ENCODE measurements around the gene FGF12. TPM values are rescaled to one million over a fixed set of nuclear protein-coding genes. Genes with fewer than 3 reads are reported as not detected.
"Not testable (repeated sequence)": the region's sequence is repeated elsewhere in the genome, so short reads cannot be mapped to it uniquely, and the experiment has no call there.

Gene FGF12
- total RNA-seq, 4 donors from 2014 or later = 0.42 to 1.5 (median 0.62) TPM

- WGBS, 2 donors = 72 to 84% methylated on average over 5 of the region's 5 CpGs
- Histone ChIP-seq H3K27ac (no peak overlapping the region), H3K36me3 (no peaks in the 10 kb centered on the region), H3K9me3 (no peaks in the 10 kb centered on the region), H3K4me1 (no peaks in the 10 kb centered on the region), H3K4me3 (no peak overlapping the region), H3K27me3 (no peaks in the 10 kb centered on the region)
- no peak for TF ChIP-seq POLR2A (IDR thresholded peaks at IDR 0.05)
- no peak for TF ChIP-seq EP300 (IDR thresholded peaks at IDR 0.05)
- TF ChIP-seq CTCF (IDR thresholded peaks at IDR 0.05) = no peak
- DNase-seq (ENCODE audit: low spot score in 2 of 2) = no peak
Observed at GRCh38 chr3:192750201-192750600, 22.9 kb upstream of the FGF12 start.

GRCh38 chr3:192747746-192748145 is 20.4 kb upstream of the FGF12 start:
- Histone ChIP-seq H3K27ac (no peak overlapping the region), H3K4me3 (no peak overlapping the region), H3K27me3 (no peaks in the 10 kb centered on the region), H3K36me3 (no peaks in the 10 kb centered on the region), H3K4me1 (no peaks in the 10 kb centered on the region), H3K9me3 (no peaks in the 10 kb centered on the region)
- WGBS, 2 donors = 27 to 40% methylated on average over 3 of the region's 3 CpGs
- TF ChIP-seq POLR2A (IDR thresholded peaks at IDR 0.05) = no peak
- TF ChIP-seq EP300 (IDR thresholded peaks at IDR 0.05) = no peak
- TF ChIP-seq CTCF (IDR thresholded peaks at IDR 0.05) = no peak
- no peak for DNase-seq (ENCODE audit: low spot score in 2 of 2)

- DNase-seq (ENCODE audit: low spot score in 2 of 2) = no peak
Observed at GRCh38 chr3:192747145-192747544, 19.8 kb upstream of the FGF12 start.

GRCh38 chr3:192745150-192745549 is 17.8 kb upstream of the FGF12 start:
- DNase-seq (ENCODE audit: low spot score in 2 of 2) = no peak
- 88 to 94% methylated on average over 7 of the region's 7 CpGs for WGBS, 2 donors

More at GRCh38 chr3:192747145-192747544, 19.8 kb upstream of the FGF12 start:
- H3K4me3 ChIP-seq = no peak overlapping the region
- no peak overlapping the region for H3K27ac ChIP-seq
- H3K4me1 ChIP-seq = no peaks in the 10 kb centered on the region
- no peaks in the 10 kb centered on the region for H3K36me3 ChIP-seq
- no peaks in the 10 kb centered on the region for H3K9me3 ChIP-seq
- H3K27me3 ChIP-seq = no peaks in the 10 kb centered on the region
- 51 to 61% methylated on average over 1 of the region's 1 CpG for WGBS, 2 donors
- no peak for TF ChIP-seq CTCF (IDR thresholded peaks at IDR 0.05)
- no peak for TF ChIP-seq EP300 (IDR thresholded peaks at IDR 0.05)
- no peak for TF ChIP-seq POLR2A (IDR thresholded peaks at IDR 0.05)

GRCh38 chr3:192744604-192745003 is 17.3 kb upstream of the FGF12 start:
- not testable (repeated sequence) for H3K27ac ChIP-seq; H3K36me3 ChIP-seq; H3K9me3 ChIP-seq; H3K4me3 ChIP-seq; H3K27me3 ChIP-seq; DNase-seq (ENCODE audit: low spot score in 2 of 2); H3K4me1 ChIP-seq
- WGBS, 2 donors = 46 to 90% methylated on average over 6 to 9 of the region's 19 CpGs

More at GRCh38 chr3:192745150-192745549, 17.8 kb upstream of the FGF12 start:
- Histone ChIP-seq H3K4me1 (no peaks in the 10 kb centered on the region), H3K27ac (no peak overlapping the region), H3K36me3 (no peaks in the 10 kb centered on the region), H3K4me3 (no peak overlapping the region), H3K27me3 (no peaks in the 10 kb centered on the region), H3K9me3 (no peaks in the 10 kb centered on the region)
- TF ChIP-seq CTCF (IDR thresholded peaks at IDR 0.05) = no peak
- TF ChIP-seq POLR2A (IDR thresholded peaks at IDR 0.05) = no peak
- TF ChIP-seq EP300 (IDR thresholded peaks at IDR 0.05) = no peak

GRCh38 chr3:192737506-192737905 is 10.2 kb upstream of the FGF12 start:
- TF ChIP-seq EP300 (IDR thresholded peaks at IDR 0.05) (no peak), CTCF (IDR thresholded peaks at IDR 0.05) (no peak), POLR2A (IDR thresholded peaks at IDR 0.05) (no peak)
- Histone ChIP-seq H3K4me3 (no peak overlapping the region), H3K27me3 (no peaks in the 10 kb centered on the region), H3K36me3 (no peaks in the 10 kb centered on the region), H3K27ac (no peak overlapping the region), H3K9me3 (no peaks in the 10 kb centered on the region), H3K4me1 (no peaks in the 10 kb centered on the region)
- no peak for DNase-seq (ENCODE audit: low spot score in 2 of 2)

Measured in tibial nerve (tissue), 4 donors.